BJ (cell line): ENCODE measurements around the gene MRPS35. TPM values are rescaled to one million over a fixed set of nuclear protein-coding genes. Genes with fewer than 3 reads are reported as not detected.
A peak's percentile ranks its signal among the peaks of the same experiment; 100 is the strongest.

ENCODE experiments used
- CTCF ChIA-PET: fragments of 350-600 bp; formaldehyde crosslinking; extraction: SDS; loops from one replicate; lab custom pipeline; 2021; ENCODE audit warnings: antibody characterized with exemption, inconsistent platforms; lab: Yijun Ruan, JAX
- POLR2A ChIA-PET: fragments of 300-600 bp; sonication (Branson Sonifier 250); formaldehyde crosslinking; extraction: SDS; loops from one replicate; lab custom pipeline; 2021; ENCODE audit warnings: antibody characterized with exemption; lab: Charles Lee
- DNase-seq: peaks from one replicate; pipeline ENCODE4 v3.0.0-alpha.2; 2011; ENCODE audit warnings: low read depth
- H3K27me3 ChIP-seq: 2 replicates; pipeline ENCODE4 v1.6.0; 2011; ENCODE audit warnings: low read length; ENCODE audit not compliant: control insufficient read depth, insufficient read depth
- H3K36me3 ChIP-seq: 2 replicates; pipeline ENCODE4 v1.5.1; 2011; ENCODE audit warnings: low read length; ENCODE audit not compliant: control insufficient read depth, insufficient read depth
- H3K4me3 ChIP-seq: 2 replicates; pipeline ENCODE4 v1.5.1; 2011; ENCODE audit warnings: low read depth, mild to moderate bottlenecking, control low read depth, low read length
- polyA plus RNA-seq: library from polyadenylated mRNA; depleted of rRNA; stranded (reverse); fragments of >200 nt; gene quantifications from 2 replicates; pipeline ENCODE4 v1.2.3, GENCODE V29; 2011
- TF ChIP-seq, protein P1 (sequence below): IDR thresholded peaks from 2 replicates; pipeline ENCODE4 v1.5.1; 2011; ENCODE audit warnings: low read depth, mild to moderate bottlenecking, control low read depth, inconsistent platforms, low read length, moderate library complexity; ENCODE audit not compliant: insufficient read depth

Gene MRPS35
- polyA plus RNA-seq, 1 experiment, result 45.8 TPM

DNA sequence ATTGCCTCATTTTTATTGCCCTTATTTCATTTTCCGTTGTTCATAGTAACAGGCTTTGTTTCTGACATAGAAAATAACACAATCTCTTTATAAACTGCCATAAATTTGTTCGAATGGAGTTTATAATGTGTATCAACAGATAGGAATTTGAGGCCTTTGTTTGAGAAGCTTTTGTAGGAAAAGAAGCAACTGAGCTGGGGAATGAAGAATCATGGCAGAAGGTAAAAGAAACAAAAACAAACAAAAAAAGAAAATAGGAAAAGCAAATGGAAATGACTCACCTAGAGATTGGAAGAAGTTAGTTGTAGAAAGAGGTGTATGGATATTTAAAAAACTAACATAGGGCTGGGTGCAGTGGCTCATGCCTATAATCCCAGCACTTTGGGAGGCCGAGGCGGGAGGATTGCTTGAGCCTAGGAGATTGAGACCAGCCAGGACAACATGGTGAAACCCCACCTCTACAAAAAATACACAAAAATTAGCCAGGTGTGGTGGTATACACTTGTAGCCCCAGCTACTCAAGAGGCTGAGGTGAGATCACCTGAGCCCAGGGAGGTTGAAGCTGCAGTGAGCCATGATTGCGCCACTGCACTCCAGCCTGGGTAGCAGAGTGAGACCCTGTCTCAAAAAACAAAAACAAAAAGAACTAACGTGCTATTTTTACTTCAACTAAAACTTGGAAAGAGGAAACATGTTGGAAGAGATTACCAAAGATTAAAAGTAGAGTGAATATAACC is 14.9 kb upstream of the MRPS35 start:
- CTCF ChIA-PET, result interaction anchor here (0.6 to 0.9 kb wide), 3 partner anchors 32 to 1464 kb away, joined by 3 read pairs; no protein-coding TSS in a partner anchor
- Histone ChIP-seq H3K27me3 (no peaks in the 10 kb centered on the region), H3K36me3 (peaks cover 12% of the 10 kb centered on the region)

DNA sequence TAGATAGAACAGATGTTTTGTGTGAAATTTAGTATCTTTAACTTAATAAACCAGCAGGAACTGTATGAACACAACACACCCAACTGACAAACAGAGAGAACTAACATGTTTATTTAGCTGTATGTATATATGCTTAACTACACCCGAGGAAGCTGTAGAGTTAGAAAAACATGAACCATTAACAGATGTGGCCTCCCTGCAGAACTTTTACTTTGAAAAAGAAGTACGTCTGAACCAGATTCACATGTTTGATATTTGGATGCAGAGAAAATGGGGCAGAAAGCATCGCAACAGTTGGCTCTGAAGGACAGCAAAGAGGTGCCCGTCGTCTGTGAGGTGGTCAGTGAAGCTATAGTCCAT is 14.4 kb upstream of the MRPS35 start, which contains the start of gene REP15:
TSS of gene REP15 (plus strand) at position 155 of the 360 bp plus-strand sequence. CDS start at position 271, 116 bp downstream.
- ChIA-PET POLR2A (no interaction called here), CTCF (interaction anchor here (0.6 to 0.9 kb wide), 2 partner anchors 43 to 1463 kb away, joined by 3 read pairs; no protein-coding TSS in a partner anchor)
- H3K27me3 ChIP-seq, result no peaks in the 10 kb centered on the region
- H3K4me3 ChIP-seq, result no peak within 1 kb of the TSS
- no peak for DNase-seq
- H3K36me3 ChIP-seq, result peaks cover 12% of the 10 kb centered on the region
- TF ChIP-seq, protein P1, sequence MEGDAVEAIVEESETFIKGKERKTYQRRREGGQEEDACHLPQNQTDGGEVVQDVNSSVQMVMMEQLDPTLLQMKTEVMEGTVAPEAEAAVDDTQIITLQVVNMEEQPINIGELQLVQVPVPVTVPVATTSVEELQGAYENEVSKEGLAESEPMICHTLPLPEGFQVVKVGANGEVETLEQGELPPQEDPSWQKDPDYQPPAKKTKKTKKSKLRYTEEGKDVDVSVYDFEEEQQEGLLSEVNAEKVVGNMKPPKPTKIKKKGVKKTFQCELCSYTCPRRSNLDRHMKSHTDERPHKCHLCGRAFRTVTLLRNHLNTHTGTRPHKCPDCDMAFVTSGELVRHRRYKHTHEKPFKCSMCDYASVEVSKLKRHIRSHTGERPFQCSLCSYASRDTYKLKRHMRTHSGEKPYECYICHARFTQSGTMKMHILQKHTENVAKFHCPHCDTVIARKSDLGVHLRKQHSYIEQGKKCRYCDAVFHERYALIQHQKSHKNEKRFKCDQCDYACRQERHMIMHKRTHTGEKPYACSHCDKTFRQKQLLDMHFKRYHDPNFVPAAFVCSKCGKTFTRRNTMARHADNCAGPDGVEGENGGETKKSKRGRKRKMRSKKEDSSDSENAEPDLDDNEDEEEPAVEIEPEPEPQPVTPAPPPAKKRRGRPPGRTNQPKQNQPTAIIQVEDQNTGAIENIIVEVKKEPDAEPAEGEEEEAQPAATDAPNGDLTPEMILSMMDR, result no peak

More for the DNA sequence above, 14.9 kb upstream of the MRPS35 start:
- DNase-seq, result no peak
- H3K4me3 ChIP-seq, result no peak overlapping the region
- POLR2A ChIA-PET, result no interaction called here
- TF ChIP-seq, protein P1, result no peak

DNA sequence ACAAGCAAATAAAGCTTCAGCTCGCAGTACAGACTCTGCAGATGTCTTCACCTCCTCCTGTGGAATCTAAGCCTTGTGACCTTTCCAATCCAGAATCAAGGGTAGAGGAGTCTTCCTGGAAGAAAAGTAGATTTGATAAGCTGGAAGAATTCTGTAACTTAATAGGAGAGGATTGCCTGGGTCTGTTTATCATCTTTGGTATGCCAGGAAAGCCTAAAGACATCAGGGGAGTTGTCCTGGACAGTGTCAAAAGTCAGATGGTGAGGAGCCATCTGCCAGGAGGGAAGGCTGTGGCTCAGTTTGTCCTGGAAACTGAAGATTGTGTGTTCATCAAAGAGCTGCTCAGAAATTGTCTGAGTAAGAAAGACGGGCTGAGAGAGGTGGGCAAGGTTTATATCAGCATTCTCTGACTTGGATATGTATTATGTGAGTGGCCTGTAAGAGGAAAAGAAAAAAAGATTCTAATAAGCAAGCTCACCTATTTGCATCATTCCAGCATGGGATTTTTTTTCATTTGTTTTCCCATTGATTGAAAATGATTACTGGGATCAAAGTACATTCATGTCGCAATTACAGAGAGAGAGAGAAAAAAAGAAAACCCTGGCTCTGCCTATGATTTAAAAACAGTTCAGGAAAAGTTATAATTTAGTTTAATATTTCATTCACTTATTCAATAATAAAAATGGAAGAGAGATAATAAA is 13.6 kb upstream of the MRPS35 start:
- peaks cover 11% of the 10 kb centered on the region for H3K36me3 ChIP-seq
- no peak for DNase-seq
- ChIA-PET POLR2A (no interaction called here), CTCF (interaction anchor here (0.9 kb wide), 1 partner anchor 44 kb away, joined by 3 read pairs; no protein-coding TSS in a partner anchor)
- no peak overlapping the region for H3K4me3 ChIP-seq
- H3K27me3 ChIP-seq, result no peaks in the 10 kb centered on the region
- TF ChIP-seq, protein P1, result no peak

DNA sequence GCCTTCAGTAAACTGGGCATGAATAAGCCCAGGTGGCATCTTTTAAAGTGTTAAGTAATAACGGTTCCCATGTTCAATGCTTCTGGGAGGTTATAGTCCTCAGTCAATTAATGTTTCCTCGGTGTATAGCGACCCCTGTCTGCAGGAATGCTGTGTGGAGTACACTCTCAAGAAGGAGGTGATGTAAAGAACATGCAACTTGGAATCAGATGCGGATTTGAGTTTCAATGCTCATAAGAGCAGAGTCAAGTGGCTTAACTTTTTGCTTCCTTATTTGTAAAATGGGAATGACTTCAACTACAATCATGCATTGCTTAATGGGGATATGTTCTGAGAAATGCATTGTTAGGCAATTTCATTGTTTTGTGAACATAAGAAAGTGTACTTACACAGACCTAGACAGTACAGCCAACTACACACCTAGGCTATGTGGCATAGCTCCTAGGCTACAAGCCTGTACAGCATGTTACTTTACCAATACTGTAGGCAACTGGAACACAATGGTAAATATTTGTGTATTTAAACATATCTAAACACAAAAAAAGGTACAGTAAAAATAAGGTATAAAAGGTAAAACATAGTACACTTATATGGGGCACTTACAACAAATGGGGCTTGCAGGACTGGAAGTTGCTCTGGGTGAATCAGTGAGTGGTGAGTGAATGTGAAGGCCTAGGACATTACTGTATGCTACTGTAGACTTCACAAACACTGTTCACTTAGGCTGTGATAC is 6.7 kb upstream of the MRPS35 start:
- peak; percentile 61 for DNase-seq
- TF ChIP-seq, protein P1, result peak; percentile 85
- Histone ChIP-seq H3K4me3 (no peak overlapping the region), H3K27me3 (no peaks in the 10 kb centered on the region), H3K36me3 (no peaks in the 10 kb centered on the region)
- ChIA-PET CTCF (interaction anchor here (0.6 to 1.7 kb wide), 6 partner anchors 10 to 49 kb away, joined by 3 to 5 read pairs (median 4); no protein-coding TSS in a partner anchor), POLR2A (no interaction called here)
